Esophagus squamous epithelium (tissue), 5 donors: ENCODE measurements around the gene TMEM131. TPM values are rescaled to one million over a fixed set of nuclear protein-coding genes. Genes with fewer than 3 reads are reported as not detected.
"Not testable (repeated sequence)": the region's sequence is repeated elsewhere in the genome, so short reads cannot be mapped to it uniquely, and the experiment has no call there.

ENCODE experiments used
- DNase-seq: peaks from one replicate; lab custom pipeline; 2025; lab: John Stamatoyannopoulos, UW
- H3K27ac ChIP-seq, 4 donors: fragments of 200-600 bp; sonication (generic); one replicate each; pipeline ENCODE4 v1.5.1; 2016 to 2019; ENCODE audit warnings: mild to moderate bottlenecking in 1 of 4
- H3K27me3 ChIP-seq, 4 donors: fragments of 200-600 bp; sonication (generic); 1 replicate in 3 of 4; 2 replicates in 1 of 4; pipeline versions ENCODE4 v1.5.1 to v1.6.0; 2017 to 2021; ENCODE audit warnings: antibody characterized with exemption in 1 of 4
- H3K36me3 ChIP-seq, 3 donors: fragments of 200-600 bp; sonication (generic); one replicate each; pipeline ENCODE4 v1.5.1; 2016 to 2019
- H3K4me1 ChIP-seq, 3 donors: fragments of 200-600 bp; sonication (generic); one replicate each; pipeline ENCODE4 v1.5.1; 2017 to 2019
- H3K4me3 ChIP-seq, 4 donors: fragments of 200-600 bp; sonication (generic); 1 replicate in 3 of 4; 2 replicates in 1 of 4; pipeline ENCODE4 v1.5.1; 2016 to 2019; ENCODE audit warnings: mild to moderate bottlenecking in 2 of 4, moderate library complexity in 1 of 4
- H3K9me3 ChIP-seq, 3 donors: fragments of 200-600 bp; sonication (generic); one replicate each; pipeline ENCODE4 v1.5.1; 2016 to 2019
- CTCF ChIP-seq, 6 experiments: fragments of 450-650 bp in 4 of 6; fragments of 200-600 bp in 2 of 6; sonication (generic) in 2 of 6; IDR thresholded peaks; one replicate each; pipeline ENCODE4 v1.5.1; 2016 to 2019; ENCODE audit warnings: antibody characterized with exemption in 6 of 6, mild to moderate bottlenecking in 4 of 6, moderate library complexity in 4 of 6
- POLR2A ChIP-seq, 4 donors: fragments of 450-650 bp; IDR thresholded peaks; one replicate each; pipeline ENCODE4 v1.6.1; 2017; ENCODE audit warnings: antibody characterized with exemption in 4 of 4, mild to moderate bottlenecking in 4 of 4, moderate library complexity in 3 of 4
- WGBS, 2 donors: methylation state at CpG; one replicate each; pipeline ENCODE4 v1.1.5; 2018; 5-methylcytosine and 5-hydroxymethylcytosine counted together
- intact Hi-C: fragments of 100-400 bp; cut with DNase I; formaldehyde crosslinking; loops from one replicate; pipeline ENCODE4 v1.15.0; 2022
- total RNA-seq, 4 donors: library from RNA; depleted of rRNA; stranded (reverse); fragments of >200 nt; gene quantifications; one replicate each; pipeline ENCODE4 v1.1.0, GENCODE V29; 2016
- donor health status: DM: yes; HTN: yes; CAD: no.

Gene TMEM131
- total RNA-seq, 4 donors from 2014 or later, result 24.2 to 36.4 (median 28.1) TPM

GRCh38 chr2:97824011-97824410 lies 171.7 kb downstream of the TMEM131 start:
- DNase-seq, H3K9me3 ChIP-seq, H3K4me1 ChIP-seq, H3K4me3 ChIP-seq, intact Hi-C loops, H3K27me3 ChIP-seq, H3K27ac ChIP-seq: not testable (repeated sequence)
- peaks cover 0 to 68% (median 0%) of the 10 kb centered on the region in 3 donors for H3K36me3 ChIP-seq
- 82% methylated on average over 2 of the region's 2 CpGs; no CpG with 5 or more reads in 1 of the 2 donors for WGBS, 2 donors

- H3K27me3 ChIP-seq, H3K9me3 ChIP-seq, H3K4me1 ChIP-seq, H3K27ac ChIP-seq, H3K4me3 ChIP-seq, DNase-seq, intact Hi-C loops: not testable (repeated sequence)
- peaks cover 0 to 76% (median 0%) of the 10 kb centered on the region in 3 donors for H3K36me3 ChIP-seq
- WGBS, 2 donors, result 94 to 98% methylated on average over 6 of the region's 6 CpGs
These were observed 173.9 kb downstream of the TMEM131 start for GRCh38 chr2:97821862-97822261.

- H3K4me3 ChIP-seq, result no peak overlapping the region
- DNase-seq, result no peak
- 77 to 79% methylated on average over 6 of the region's 6 CpGs for WGBS, 2 donors
- H3K27me3 ChIP-seq, result no peaks in the 10 kb centered on the region
- intact Hi-C loops, result no loop called here
- no peaks in the 10 kb centered on the region for H3K9me3 ChIP-seq
- H3K4me1 ChIP-seq, result no peaks in the 10 kb centered on the region
- TF ChIP-seq POLR2A (IDR thresholded peaks at IDR 0.05) (no peak), CTCF (IDR thresholded peaks at IDR 0.05) (no peak)
- H3K36me3 ChIP-seq, result peaks cover 0 to 94% (median 0%) of the 10 kb centered on the region in 3 donors
- no peak overlapping the region for H3K27ac ChIP-seq
These were observed 176.0 kb downstream of the TMEM131 start for GRCh38 chr2:97819754-97820153.

- Histone ChIP-seq H3K4me1 (no peaks in the 10 kb centered on the region), H3K4me3 (no peak overlapping the region), H3K9me3 (no peaks in the 10 kb centered on the region), H3K27me3 (no peaks in the 10 kb centered on the region), H3K36me3 (peaks cover 0 to 96% (median 10%) of the 10 kb centered on the region in 3 donors), H3K27ac (no peak overlapping the region)
- intact Hi-C loops, result no loop called here
- TF ChIP-seq CTCF (IDR thresholded peaks at IDR 0.05), result no peak
- TF ChIP-seq POLR2A (IDR thresholded peaks at IDR 0.05), result no peak
- 92 to 95% methylated on average over 2 of the region's 2 CpGs for WGBS, 2 donors
- DNase-seq, result no peak
These were observed 179.3 kb downstream of the TMEM131 start for GRCh38 chr2:97816411-97816810.

GRCh38 chr2:97812931-97813330 lies 182.8 kb downstream of the TMEM131 start:
- no peaks in the 10 kb centered on the region for H3K9me3 ChIP-seq
- DNase-seq, result no peak
- no peak for TF ChIP-seq POLR2A (IDR thresholded peaks at IDR 0.05)
- TF ChIP-seq CTCF (IDR thresholded peaks at IDR 0.05), result no peak
- no peak overlapping the region for H3K4me3 ChIP-seq
- WGBS, 2 donors, result 85 to 93% methylated on average over 7 of the region's 7 CpGs
- peaks cover 0 to 96% (median 15%) of the 10 kb centered on the region in 3 donors for H3K36me3 ChIP-seq
- intact Hi-C loops, result no loop called here
- H3K27ac ChIP-seq, result no peak overlapping the region
- H3K27me3 ChIP-seq, result no peaks in the 10 kb centered on the region
- no peaks in the 10 kb centered on the region for H3K4me1 ChIP-seq

- no peak for TF ChIP-seq CTCF (IDR thresholded peaks at IDR 0.05)
- no peak for TF ChIP-seq POLR2A (IDR thresholded peaks at IDR 0.05)
- Histone ChIP-seq H3K27me3 (no peaks in the 10 kb centered on the region), H3K27ac (no peak overlapping the region), H3K36me3 (peaks cover 0 to 82% (median 15%) of the 10 kb centered on the region in 3 donors), H3K4me3 (no peak overlapping the region), H3K4me1 (peaks cover 0 to 8% (median 0%) of the 10 kb centered on the region in 3 donors), H3K9me3 (no peaks in the 10 kb centered on the region)
- 62 to 69% methylated on average over 4 of the region's 4 CpGs for WGBS, 2 donors
- no peak for DNase-seq
- intact Hi-C loops, result loop anchor here (5.0 to 10.0 kb wide), 3 partner anchors 186 to 573 kb away; partner anchors contain the start of gene TMEM131
These were observed 186.9 kb downstream of the TMEM131 start for GRCh38 chr2:97808816-97809215.
